Coronary artery (tissue), 2 donors: ENCODE measurements around the gene HTT.

Experiments used
- DNase-seq: peaks from one replicate; pipeline ENCODE4 v3.0.0-alpha.2; 2017; ENCODE audit warnings: low spot score
- H3K27ac ChIP-seq, 2 donors: fragments of 200-600 bp; sonication (generic); one replicate each; pipeline ENCODE4 v1.5.1; 2016 to 2019
- H3K4me3 ChIP-seq: fragments of 200-600 bp; sonication (generic); 2 replicates; pipeline ENCODE4 v1.5.1; 2016; ENCODE audit warnings: mild to moderate bottlenecking, moderate library complexity
- TF ChIP-seq, protein P1 (sequence below): fragments of 200-600 bp; sonication (generic); IDR thresholded peaks from one replicate; pipeline ENCODE4 v1.5.1; 2019; ENCODE audit warnings: antibody characterized with exemption

HTT gene

DNA sequence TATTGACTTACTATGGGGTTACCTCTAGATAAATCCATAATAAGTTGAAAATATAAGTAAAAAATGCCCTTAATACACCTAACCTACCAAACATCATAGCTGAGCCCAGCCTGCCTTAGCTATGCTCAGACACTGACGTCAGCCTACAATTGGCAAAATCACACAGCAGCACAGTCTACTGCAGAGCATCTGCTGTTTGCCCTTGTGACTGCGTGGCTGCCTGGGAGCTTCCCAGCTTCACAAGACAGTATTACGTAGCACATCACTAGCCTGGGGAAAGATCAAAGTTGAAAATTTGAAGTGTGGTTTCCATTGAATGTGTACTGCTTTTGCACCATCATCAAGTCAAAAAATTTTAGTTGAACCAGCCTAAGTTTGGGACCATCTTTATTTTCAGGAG is 8.9 kb upstream of the HTT start:
- no peak overlapping the region for H3K4me3 ChIP-seq
- no peak for DNase-seq
- TF ChIP-seq, protein P1, sequence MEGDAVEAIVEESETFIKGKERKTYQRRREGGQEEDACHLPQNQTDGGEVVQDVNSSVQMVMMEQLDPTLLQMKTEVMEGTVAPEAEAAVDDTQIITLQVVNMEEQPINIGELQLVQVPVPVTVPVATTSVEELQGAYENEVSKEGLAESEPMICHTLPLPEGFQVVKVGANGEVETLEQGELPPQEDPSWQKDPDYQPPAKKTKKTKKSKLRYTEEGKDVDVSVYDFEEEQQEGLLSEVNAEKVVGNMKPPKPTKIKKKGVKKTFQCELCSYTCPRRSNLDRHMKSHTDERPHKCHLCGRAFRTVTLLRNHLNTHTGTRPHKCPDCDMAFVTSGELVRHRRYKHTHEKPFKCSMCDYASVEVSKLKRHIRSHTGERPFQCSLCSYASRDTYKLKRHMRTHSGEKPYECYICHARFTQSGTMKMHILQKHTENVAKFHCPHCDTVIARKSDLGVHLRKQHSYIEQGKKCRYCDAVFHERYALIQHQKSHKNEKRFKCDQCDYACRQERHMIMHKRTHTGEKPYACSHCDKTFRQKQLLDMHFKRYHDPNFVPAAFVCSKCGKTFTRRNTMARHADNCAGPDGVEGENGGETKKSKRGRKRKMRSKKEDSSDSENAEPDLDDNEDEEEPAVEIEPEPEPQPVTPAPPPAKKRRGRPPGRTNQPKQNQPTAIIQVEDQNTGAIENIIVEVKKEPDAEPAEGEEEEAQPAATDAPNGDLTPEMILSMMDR: no peak
- no peak overlapping the region for H3K27ac ChIP-seq

DNA sequence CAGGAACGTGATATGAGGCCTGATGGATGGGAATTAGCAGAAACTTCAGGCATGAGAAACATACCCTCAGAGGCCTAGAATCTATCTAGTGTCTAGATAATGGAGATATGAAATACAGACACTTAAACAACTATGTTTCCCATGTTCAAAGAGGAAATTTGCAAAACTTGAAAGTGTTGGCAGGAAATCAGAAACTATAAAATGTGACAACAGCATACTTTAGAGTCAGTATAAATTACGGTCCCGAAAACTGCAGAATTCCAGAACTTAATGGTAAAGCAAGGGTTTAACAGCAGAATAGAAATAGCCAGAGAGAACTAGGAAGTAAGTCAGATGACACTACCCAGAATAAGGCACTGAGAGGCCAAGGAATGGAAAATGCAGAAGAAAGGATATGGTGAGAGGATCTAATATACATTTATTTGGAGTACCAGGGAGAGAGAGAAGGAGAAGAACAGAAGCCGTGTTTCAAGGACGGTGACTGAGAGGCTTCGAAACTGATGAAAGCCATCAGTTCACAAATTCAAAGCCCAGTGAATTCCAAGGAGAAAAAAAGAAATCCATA is 7.6 kb upstream of the HTT start:
- TF ChIP-seq, protein P1: no peak
- Histone ChIP-seq H3K4me3 (no peak overlapping the region), H3K27ac (no peak overlapping the region)
- no peak for DNase-seq

DNA sequence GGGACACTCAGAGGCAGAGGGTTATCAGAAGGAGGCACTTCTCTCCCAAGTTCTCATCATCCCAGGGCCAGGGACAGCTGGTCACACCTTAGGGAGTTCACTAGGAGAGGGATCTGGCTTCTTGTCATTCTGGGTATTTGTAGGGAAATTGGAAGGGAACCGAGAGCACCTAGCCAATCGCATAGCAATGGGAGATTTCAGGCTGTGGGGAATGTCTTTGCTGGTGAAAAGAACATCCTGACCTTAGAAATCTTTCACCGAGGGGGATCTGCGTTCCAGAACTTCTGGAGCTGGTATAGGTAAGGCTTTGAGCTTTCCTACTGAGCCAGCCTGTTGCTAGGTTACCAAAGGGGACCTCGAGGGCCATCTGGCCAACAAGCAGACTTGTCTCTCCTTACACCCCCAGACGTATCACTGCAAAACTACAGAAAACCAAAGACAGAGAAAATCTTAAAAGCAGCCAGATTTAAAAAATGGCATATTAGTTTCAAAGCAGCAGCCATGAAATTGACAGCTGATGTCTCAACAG is 6.9 kb upstream of the HTT start:
- no peak for DNase-seq
- Histone ChIP-seq H3K4me3 (no peak overlapping the region), H3K27ac (no peak overlapping the region)
- TF ChIP-seq, protein P1: no peak

DNA sequence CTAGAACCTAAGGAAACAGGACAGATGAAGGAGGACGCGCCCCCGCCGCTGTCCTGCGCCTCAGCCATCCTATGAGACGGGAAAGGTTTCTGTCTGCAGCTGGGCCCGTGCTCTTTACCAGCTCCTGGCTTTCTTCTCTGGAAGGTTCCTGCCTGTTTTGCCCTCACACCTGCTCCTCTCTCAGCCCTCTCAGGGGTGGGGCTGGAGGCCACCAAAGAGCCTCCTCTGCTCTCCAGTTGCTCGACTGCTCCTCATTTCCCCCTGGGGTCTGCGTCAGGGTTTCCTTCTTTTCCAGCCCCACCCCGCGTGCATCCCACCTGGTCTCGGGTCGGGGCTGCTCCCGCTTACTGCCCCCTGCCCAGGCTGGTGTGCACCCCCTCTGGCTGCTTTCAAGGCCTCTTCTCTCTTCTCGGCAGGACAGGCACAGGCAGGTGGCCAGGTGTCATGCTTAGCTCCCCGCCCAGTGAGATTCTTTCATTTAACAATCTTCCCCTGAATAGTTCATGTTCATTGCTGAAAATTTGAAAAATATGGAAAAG is 4.8 kb upstream of the HTT start:
- TF ChIP-seq, protein P1: no peak
- Histone ChIP-seq H3K27ac (no peak overlapping the region), H3K4me3 (no peak overlapping the region)
- no peak for DNase-seq

DNA sequence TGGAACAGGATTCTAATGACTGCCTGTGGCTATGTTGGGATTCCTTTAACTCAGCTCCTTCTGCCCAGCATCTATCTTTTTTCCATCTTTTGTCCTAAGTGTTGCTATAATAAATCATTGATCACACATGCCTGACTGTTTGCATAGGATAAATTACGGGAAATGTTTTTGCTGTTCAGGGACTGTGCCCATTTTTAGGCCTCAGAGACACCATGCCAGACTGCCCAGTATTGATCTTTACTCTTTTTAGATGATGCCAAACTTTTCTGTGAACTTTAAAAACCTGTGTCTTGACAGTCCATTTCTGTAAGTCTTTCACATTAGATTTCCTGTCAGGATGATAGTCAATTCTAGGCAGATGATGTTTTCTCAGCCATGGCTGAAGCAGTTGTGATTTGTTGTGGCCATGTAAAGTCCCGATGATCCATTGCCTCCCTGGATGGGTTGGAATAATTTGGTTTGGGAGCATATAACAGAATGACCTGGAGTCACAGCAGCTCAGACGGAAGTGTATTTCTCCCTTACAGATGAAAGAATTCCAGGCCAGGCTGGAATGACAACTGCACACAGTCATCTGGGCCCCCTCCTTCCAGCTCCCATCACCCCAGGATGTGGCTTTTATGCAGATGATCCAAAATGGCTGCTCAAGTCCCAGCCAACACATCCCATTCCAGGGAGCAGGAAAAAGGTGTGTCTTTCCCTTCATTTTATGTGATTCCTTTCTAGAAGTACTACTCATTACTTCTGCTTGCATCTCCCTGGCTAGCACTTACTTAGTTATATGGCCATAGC is 3.6 kb upstream of the HTT start:
- DNase-seq: no peak
- TF ChIP-seq, protein P1: no peak
- no peak overlapping the region for H3K4me3 ChIP-seq
- no peak overlapping the region for H3K27ac ChIP-seq

DNA sequence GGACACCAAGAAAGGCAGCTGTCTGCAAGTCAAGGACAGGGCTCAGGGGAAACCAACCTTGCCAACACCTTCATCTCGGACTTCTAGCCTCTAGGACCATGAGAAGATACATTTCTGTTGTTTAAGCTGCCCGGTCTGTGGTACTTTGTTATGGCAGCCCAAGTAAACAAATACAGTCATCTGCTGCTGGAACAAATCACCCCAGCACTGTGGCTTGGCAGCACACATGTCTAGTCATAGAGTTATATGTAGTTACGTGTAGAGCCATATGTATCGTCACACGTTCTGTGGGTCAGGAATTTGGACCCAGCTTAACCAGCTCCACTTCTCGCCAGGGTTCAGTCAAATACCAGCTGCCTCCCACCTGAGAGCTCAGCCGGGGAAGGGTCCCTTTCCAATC is 2.7 kb upstream of the HTT start:
- Histone ChIP-seq H3K27ac (no peak overlapping the region), H3K4me3 (no peak overlapping the region)
- TF ChIP-seq, protein P1: no peak
- no peak for DNase-seq
